ENCODE measurements around the gene D2HGDH. TPM values are rescaled to one million over a fixed set of nuclear protein-coding genes. Genes with fewer than 3 reads are reported as not detected.
A peak's percentile ranks its signal among the peaks of the same experiment; 100 is the strongest.
"Not testable (repeated sequence)": the region's sequence is repeated elsewhere in the genome, so short reads cannot be mapped to it uniquely, and the experiment has no call there.

Gene D2HGDH
- total RNA-seq, 2 experiments from 2014 or later = 23.2 to 68.1 TPM

- H3K9me2 ChIP-seq (ENCODE audit: insufficient read depth, low read length); H3K36me3 ChIP-seq (ENCODE audit: insufficient read depth, low read length); H3K79me2 ChIP-seq (ENCODE audit: insufficient read depth, low read depth, low read length); BruUV-seq (replicated peaks); H3K9me3 ChIP-seq (ENCODE audit: low read length); H4K20me1 ChIP-seq (ENCODE audit: insufficient read depth, low read length); intact Hi-C loops (cut with micrococcal nuclease; ENCODE audit: unreplicated experiment): not testable (repeated sequence)
- peak overlapping the region; percentile 42 for H3K27ac ChIP-seq (ENCODE audit: low read depth, low read length, poor library complexity, severe bottlenecking)
- H2AFZ ChIP-seq (ENCODE audit: low read length) = peak overlapping the region; percentile 67; the same call in 1 of the 2 replicates
- peak; percentile 80 for DNase-seq (ENCODE audit: low spot score)
- ChIA-PET CTCF (ENCODE audit: unreplicated experiment) (interaction anchor here (1.4 kb wide), 1 partner anchor 30 kb away, joined by 3 read pairs; no protein-coding TSS in a partner anchor), POLR2A (interaction anchor here (0.6 to 2.7 kb wide), 4 partner anchors 20 to 46 kb away, joined by 3 to 7 read pairs (median 4); partner anchors contain the start of genes DTYMK and ING5)
- peak; percentile 67; the same call in 1 of the 2 replicates for TF ChIP-seq CTCF (conservative IDR thresholded peaks at IDR 0.05; ENCODE audit: low read length)
- H3K4me2 ChIP-seq (ENCODE audit: low read length) = peak overlapping the region; percentile 60
- H3K4me3 ChIP-seq (ENCODE audit: low read depth, low read length, poor library complexity, severe bottlenecking) = peak overlapping the region; percentile 47
- H3K4me1 ChIP-seq (ENCODE audit: insufficient read depth, low read length, poor library complexity, severe bottlenecking) = peaks cover 22% of the 10 kb centered on the region
These were observed 1.8 kb upstream of the D2HGDH start for GRCh38 chr2:241732513-241733186.

DNA sequence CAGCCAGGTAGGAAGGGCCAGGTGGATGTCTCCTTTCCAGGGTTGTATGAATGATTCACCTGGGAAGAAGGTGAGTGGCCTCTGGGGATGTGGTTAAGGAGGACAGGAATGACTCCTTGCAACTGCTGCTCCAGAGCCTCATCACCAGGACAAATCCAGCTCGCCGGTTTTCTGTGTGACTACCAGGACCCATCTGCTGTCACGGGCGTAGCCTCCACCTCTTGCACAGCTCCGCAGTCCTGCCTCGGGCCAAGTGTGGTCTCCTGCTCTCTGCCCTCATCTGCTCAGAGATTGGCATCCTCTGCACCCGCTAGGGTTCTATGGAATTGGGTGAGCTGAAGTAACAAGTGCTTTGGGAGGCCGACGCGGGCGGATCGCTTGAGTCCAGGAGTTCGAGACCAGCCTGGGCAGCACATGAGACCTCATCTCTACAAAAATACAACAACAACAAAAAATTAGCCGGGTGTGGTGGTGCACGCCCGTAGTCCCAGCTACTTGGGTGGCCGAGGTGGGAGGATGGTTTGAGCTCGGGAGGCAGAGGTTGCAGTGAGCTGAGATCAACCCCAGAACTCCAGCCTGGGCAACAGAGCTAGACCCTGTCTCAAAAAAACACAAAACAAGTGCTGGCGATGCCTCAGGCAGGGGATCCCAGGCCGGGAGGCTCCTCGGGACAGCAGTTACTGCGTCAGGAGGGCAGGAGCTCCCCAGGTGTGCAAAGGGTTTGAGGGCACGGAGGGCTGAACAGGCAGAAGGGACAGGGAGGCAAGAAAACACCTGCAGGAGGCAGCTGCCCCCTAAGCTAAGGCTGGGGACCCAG lies 831 bp upstream of the D2HGDH start:
- Histone ChIP-seq H3K27ac (ENCODE audit: low read depth, low read length, poor library complexity, severe bottlenecking) (no peak overlapping the region), H3K4me2 (ENCODE audit: low read length) (peak overlapping the region; percentile 84), H4K20me1 (ENCODE audit: insufficient read depth, low read length) (no peaks in the 10 kb centered on the region), H2AFZ (ENCODE audit: low read length) (peak overlapping the region; percentile 78; the same call in 1 of the 2 replicates), H3K79me2 (ENCODE audit: insufficient read depth, low read depth, low read length) (no peaks in the 10 kb centered on the region), H3K9me2 (ENCODE audit: insufficient read depth, low read length) (no peaks in the 10 kb centered on the region), H3K9me3 (ENCODE audit: low read length) (no peaks in the 10 kb centered on the region), H3K4me3 (ENCODE audit: low read depth, low read length, poor library complexity, severe bottlenecking) (peak overlapping the region; percentile 81), H3K36me3 (ENCODE audit: insufficient read depth, low read length) (no peaks in the 10 kb centered on the region), H3K4me1 (ENCODE audit: insufficient read depth, low read length, poor library complexity, severe bottlenecking) (peaks cover 22% of the 10 kb centered on the region)
- POLR2A ChIA-PET = interaction anchor here (0.6 to 2.7 kb wide), 7 partner anchors 21 to 76 kb away, joined by 3 to 7 read pairs (median 4); partner anchors contain the start of genes DTYMK and ING5
- no peak for DNase-seq (ENCODE audit: low spot score)
- no TSS peak for BruUV-seq (replicated peaks)
- intact Hi-C loops (cut with micrococcal nuclease; ENCODE audit: unreplicated experiment) = loop anchor here (1.0 to 2.0 kb wide), 3 partner anchors 31 to 68 kb away; partner anchors contain the start of genes DTYMK and ING5
- TF ChIP-seq CTCF (conservative IDR thresholded peaks at IDR 0.05; ENCODE audit: low read length) (no peak), EZH2phosphoT487 (IDR thresholded peaks at IDR 0.05; ENCODE audit: borderline replicate concordance, low read depth, low read length) (no peak)
- CTCF ChIA-PET (ENCODE audit: unreplicated experiment) = interaction anchor here (1.4 kb wide), 1 partner anchor 31 kb away, joined by 3 read pairs; no protein-coding TSS in a partner anchor

Data from OCI-LY7 (cell line).